Activated gamma-delta T cell treated with Interleukin-2 at 50 U/mL for 16 hours (primary cell): ENCODE data around the gene SLAMF7.
"Not testable (repeated sequence)": the region's sequence is repeated elsewhere in the genome, so short reads cannot be mapped to it uniquely, and the experiment has no call there.

Source experiments
- DNase-seq: peaks from one replicate; pipeline ENCODE4 v3.0.0-alpha.2; 2020

Gene SLAMF7

GRCh38 chr1:160739098-160739511, at the start of gene SLAMF7:
Gene SLAMF7 (plus strand): TSS chr1:160739247. CDS start chr1:160739302, 55 bp downstream.
- peak; percentile 43 for DNase-seq

- not testable (repeated sequence) for DNase-seq
Measured at GRCh38 chr1:160692390-160692789, 46.7 kb upstream of the SLAMF7 start.

GRCh38 chr1:160702100-160702499, 36.9 kb upstream of the SLAMF7 start:
- DNase-seq = no peak

- DNase-seq = no peak
Measured at GRCh38 chr1:160704250-160704649, 34.8 kb upstream of the SLAMF7 start.

- not testable (repeated sequence) for DNase-seq
Measured at GRCh38 chr1:160705212-160705621, 33.8 kb upstream of the SLAMF7 start.

- DNase-seq = no peak
Measured at GRCh38 chr1:160705742-160706141, 33.3 kb upstream of the SLAMF7 start.

- DNase-seq = no peak
Measured at GRCh38 chr1:160706526-160707235, 32.4 kb upstream of the SLAMF7 start.

GRCh38 chr1:160707236-160708064, 31.6 kb upstream of the SLAMF7 start:
- no peak for DNase-seq

- no peak for DNase-seq
Measured at GRCh38 chr1:160708118-160708517, 30.9 kb upstream of the SLAMF7 start.

GRCh38 chr1:160708801-160709200, 30.2 kb upstream of the SLAMF7 start:
- DNase-seq = no peak

GRCh38 chr1:160709715-160710114, 29.3 kb upstream of the SLAMF7 start:
- DNase-seq = no peak

- DNase-seq = no peak
Measured at GRCh38 chr1:160710517-160711252, 28.4 kb upstream of the SLAMF7 start.

- no peak for DNase-seq
Measured at GRCh38 chr1:160711276-160711601, 27.8 kb upstream of the SLAMF7 start.

GRCh38 chr1:160711602-160712311, 27.3 kb upstream of the SLAMF7 start, which contains the start of gene CD48:
Gene CD48 (minus strand): TSS chr1:160711822. CDS start chr1:160711763, 59 bp downstream.
- DNase-seq = peak; percentile 55

- not testable (repeated sequence) for DNase-seq
Measured at GRCh38 chr1:160712525-160713080, 26.4 kb upstream of the SLAMF7 start.

- DNase-seq = no peak
Measured at GRCh38 chr1:160713161-160713560, 25.9 kb upstream of the SLAMF7 start.

- not testable (repeated sequence) for DNase-seq
Measured at GRCh38 chr1:160714034-160714648, 24.9 kb upstream of the SLAMF7 start.

GRCh38 chr1:160716013-160716412, 23.0 kb upstream of the SLAMF7 start:
- DNase-seq = no peak

- DNase-seq = no peak
Measured at GRCh38 chr1:160717306-160717705, 21.7 kb upstream of the SLAMF7 start.

GRCh38 chr1:160718210-160718609, 20.8 kb upstream of the SLAMF7 start:
- no peak for DNase-seq

GRCh38 chr1:160720356-160721085, 18.5 kb upstream of the SLAMF7 start:
- no peak for DNase-seq
